ENCODE measurements around the gene GASK1A. TPM values are rescaled to one million over a fixed set of nuclear protein-coding genes. Genes with fewer than 3 reads are reported as not detected.

GASK1A gene
- total RNA-seq, 4 donors from 2014 or later, result 1.4 to 10.1 (median 2.4) TPM

DNA sequence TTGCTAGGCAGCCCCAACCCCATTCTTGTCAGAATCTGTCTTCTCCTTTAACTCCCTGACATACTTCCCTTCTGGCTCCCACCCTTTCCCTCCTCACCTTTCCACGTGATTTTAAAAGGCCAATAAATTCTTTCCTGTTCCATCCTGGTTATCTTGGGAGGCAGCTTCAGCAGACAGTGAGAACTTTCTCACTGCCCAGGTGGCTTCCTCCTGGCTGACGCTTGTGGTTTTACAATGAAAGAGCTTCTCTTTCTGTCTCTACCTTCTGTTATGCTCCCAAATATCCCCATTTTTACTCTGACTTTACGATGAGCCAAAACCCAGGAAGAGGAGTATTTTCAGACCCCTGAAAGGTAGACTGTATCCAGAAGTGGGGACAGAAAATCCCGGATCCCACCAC is 42.1 kb downstream of the GASK1A start:
- intact Hi-C loops (cut with DNase I), result no loop called here

DNA sequence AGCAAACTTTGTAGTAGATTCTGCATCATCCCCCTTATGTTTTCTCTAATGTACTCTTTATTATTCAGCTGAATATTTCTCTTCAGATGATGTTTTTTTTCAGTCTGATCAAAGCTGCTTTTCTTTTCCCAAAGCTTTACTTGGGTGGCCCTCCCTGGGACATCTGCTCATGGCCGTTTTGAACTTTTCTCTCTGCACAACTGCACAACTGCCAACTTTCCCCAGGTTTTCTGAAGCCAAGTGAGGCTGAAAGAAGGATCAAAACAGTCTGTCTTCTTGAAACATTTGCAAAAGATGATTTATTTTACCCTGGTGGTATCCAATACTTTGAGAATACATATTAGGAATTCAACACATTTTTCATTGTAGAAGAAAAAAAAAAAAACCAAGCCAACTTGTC is 43.0 kb downstream of the GASK1A start:
- H3K4me3 ChIP-seq, result no peak overlapping the region
- peaks cover 0 to 25% (median 4%) of the 10 kb centered on the region in 3 donors for H3K4me1 ChIP-seq
- H3K27me3 ChIP-seq, result no peaks in the 10 kb centered on the region
- H3K36me3 ChIP-seq, result no peaks in the 10 kb centered on the region
- DNase-seq, result no peak
- H3K27ac ChIP-seq, result peak overlapping the region in 1 of 4 donors; percentile 42
- H3K9me3 ChIP-seq, result no peaks in the 10 kb centered on the region
- 21 to 25% methylated on average over 1 of the region's 1 CpG for WGBS, 2 donors
- intact Hi-C loops (cut with DNase I), result no loop called here
- no peak for TF ChIP-seq POLR2A (IDR thresholded peaks at IDR 0.05)
- TF ChIP-seq, protein P1, sequence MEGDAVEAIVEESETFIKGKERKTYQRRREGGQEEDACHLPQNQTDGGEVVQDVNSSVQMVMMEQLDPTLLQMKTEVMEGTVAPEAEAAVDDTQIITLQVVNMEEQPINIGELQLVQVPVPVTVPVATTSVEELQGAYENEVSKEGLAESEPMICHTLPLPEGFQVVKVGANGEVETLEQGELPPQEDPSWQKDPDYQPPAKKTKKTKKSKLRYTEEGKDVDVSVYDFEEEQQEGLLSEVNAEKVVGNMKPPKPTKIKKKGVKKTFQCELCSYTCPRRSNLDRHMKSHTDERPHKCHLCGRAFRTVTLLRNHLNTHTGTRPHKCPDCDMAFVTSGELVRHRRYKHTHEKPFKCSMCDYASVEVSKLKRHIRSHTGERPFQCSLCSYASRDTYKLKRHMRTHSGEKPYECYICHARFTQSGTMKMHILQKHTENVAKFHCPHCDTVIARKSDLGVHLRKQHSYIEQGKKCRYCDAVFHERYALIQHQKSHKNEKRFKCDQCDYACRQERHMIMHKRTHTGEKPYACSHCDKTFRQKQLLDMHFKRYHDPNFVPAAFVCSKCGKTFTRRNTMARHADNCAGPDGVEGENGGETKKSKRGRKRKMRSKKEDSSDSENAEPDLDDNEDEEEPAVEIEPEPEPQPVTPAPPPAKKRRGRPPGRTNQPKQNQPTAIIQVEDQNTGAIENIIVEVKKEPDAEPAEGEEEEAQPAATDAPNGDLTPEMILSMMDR (IDR thresholded peaks at IDR 0.05), result no peak

More for the DNA sequence above, 42.1 kb downstream of the GASK1A start:
- Histone ChIP-seq H3K4me3 (no peak overlapping the region), H3K27me3 (no peaks in the 10 kb centered on the region), H3K36me3 (no peaks in the 10 kb centered on the region), H3K27ac (no peak overlapping the region), H3K4me1 (peaks cover 0 to 17% (median 4%) of the 10 kb centered on the region in 3 donors), H3K9me3 (no peaks in the 10 kb centered on the region)
- no peak for TF ChIP-seq POLR2A (IDR thresholded peaks at IDR 0.05)
- TF ChIP-seq, protein P1 (IDR thresholded peaks at IDR 0.05), result no peak
- 60 to 78% methylated on average over 4 of the region's 4 CpGs for WGBS, 2 donors
- no peak for DNase-seq

DNA sequence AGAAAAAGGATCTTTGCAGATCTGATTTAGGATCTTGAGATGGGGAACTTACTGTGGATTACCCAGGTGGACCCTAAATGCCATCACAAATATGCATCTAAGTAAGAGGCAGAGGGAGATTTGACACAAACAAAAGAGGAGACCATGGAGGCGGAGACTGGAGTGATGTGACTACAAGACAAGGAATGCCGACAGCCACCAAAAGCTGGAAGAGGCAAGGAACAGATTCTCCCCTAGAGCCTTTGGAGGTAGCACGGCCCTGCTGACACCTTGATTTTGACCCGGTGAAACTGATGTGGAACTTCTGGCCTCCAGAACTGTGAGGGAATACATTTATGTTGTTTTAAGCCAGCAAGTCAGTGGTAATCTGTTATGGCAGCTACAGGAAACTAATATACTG is 44.0 kb downstream of the GASK1A start:
- H3K27ac ChIP-seq, result no peak overlapping the region
- no peaks in the 10 kb centered on the region for H3K36me3 ChIP-seq
- no peak overlapping the region for H3K4me3 ChIP-seq
- no peak for TF ChIP-seq POLR2A (IDR thresholded peaks at IDR 0.05)
- TF ChIP-seq, protein P1 (IDR thresholded peaks at IDR 0.05), result no peak
- intact Hi-C loops (cut with DNase I), result no loop called here
- H3K27me3 ChIP-seq, result no peaks in the 10 kb centered on the region
- no peak for DNase-seq
- WGBS, 2 donors, result 87 to 88% methylated on average over 4 of the region's 4 CpGs
- H3K9me3 ChIP-seq, result no peaks in the 10 kb centered on the region
- peaks cover 0 to 25% (median 4%) of the 10 kb centered on the region in 3 donors for H3K4me1 ChIP-seq

DNA sequence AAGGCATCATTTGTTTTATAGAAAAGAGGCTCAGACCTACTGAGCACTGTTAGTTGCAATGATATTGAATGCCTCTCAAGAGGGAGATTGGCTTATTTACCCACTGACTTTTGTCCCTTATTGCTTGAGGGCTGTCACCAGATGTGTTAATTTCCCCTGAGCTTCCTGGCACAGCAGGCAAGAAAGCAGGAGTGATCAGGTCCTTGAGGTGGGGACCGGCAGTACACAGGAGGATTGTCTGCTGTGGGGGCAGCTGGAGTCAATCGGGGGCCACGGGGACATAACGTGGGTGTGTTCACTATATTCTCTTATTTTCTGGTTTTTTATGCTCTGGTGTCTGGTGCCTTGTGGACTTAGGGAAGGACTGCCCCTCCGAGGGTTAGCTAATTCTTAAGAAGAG is 44.6 kb downstream of the GASK1A start:
- intact Hi-C loops (cut with DNase I), result no loop called here
- Histone ChIP-seq H3K27me3 (no peaks in the 10 kb centered on the region), H3K9me3 (no peaks in the 10 kb centered on the region), H3K4me3 (no peak overlapping the region), H3K36me3 (no peaks in the 10 kb centered on the region), H3K27ac (no peak overlapping the region), H3K4me1 (peaks cover 0 to 23% (median 4%) of the 10 kb centered on the region in 3 donors)
- no peak for DNase-seq
- 69 to 83% methylated on average over 5 of the region's 5 CpGs for WGBS, 2 donors
- TF ChIP-seq POLR2A (IDR thresholded peaks at IDR 0.05), result no peak
- TF ChIP-seq, protein P1 (IDR thresholded peaks at IDR 0.05), result no peak

DNA sequence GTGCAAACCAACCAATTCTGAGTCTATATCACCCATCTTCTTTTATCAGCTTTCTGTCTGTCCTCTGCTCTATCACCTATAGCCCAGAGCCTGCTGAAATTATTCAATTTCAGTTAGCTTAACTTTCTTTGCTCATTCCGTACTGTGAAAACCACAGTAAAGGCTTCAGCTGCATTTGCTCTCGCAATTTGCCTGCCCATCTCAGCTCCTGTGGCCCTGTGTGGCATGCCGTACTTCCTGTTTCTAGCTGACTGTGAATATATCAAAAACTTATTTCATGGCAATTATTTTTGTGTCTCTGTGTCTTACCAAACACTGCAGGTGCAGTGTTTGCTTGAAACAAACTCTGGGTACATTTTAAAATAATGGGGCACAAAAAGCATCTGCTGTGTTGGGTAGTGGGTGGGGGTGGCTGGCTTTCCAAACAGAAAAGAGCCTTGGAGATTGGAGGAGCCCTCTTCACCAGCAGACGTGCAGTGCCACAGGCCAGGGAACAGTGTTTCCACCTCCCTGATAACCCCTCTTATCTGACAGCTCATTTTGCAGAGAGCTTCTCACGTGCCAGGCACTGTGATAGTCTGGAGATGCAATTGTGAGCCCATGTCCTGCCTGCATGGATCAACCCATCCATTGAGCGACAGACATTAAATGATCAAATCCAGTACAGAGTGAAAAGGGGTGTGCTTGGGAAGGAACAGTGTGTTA is 45.2 kb downstream of the GASK1A start:
- Histone ChIP-seq H3K9me3 (no peaks in the 10 kb centered on the region), H3K27ac (no peak overlapping the region), H3K27me3 (no peaks in the 10 kb centered on the region), H3K36me3 (no peaks in the 10 kb centered on the region), H3K4me3 (no peak overlapping the region), H3K4me1 (peaks cover 0 to 17% (median 4%) of the 10 kb centered on the region in 3 donors)
- 50 to 64% methylated on average over 4 to 5 of the region's 6 CpGs for WGBS, 2 donors
- TF ChIP-seq, protein P1 (IDR thresholded peaks at IDR 0.05), result no peak
- TF ChIP-seq POLR2A (IDR thresholded peaks at IDR 0.05), result no peak
- no peak for DNase-seq
- intact Hi-C loops (cut with DNase I), result no loop called here

All from esophagus squamous epithelium (tissue), 5 donors.